ENCODE measurements around the gene SH3BP4.
A peak's percentile ranks its signal among the peaks of the same experiment; 100 is the strongest.

SH3BP4 gene

GRCh38 chr2:235002198-235003095, 50.6 kb downstream of the SH3BP4 start:
- no peak overlapping the region for H3K9ac ChIP-seq
- no peaks in the 10 kb centered on the region for H4K20me1 ChIP-seq
- peaks cover 3% of the 10 kb centered on the region for H3K4me1 ChIP-seq

GRCh38 chr2:235003096-235003775, 51.4 kb downstream of the SH3BP4 start:
- Histone ChIP-seq H3K4me1 (peaks cover 11% of the 10 kb centered on the region), H3K27me3 (no peaks in the 10 kb centered on the region), H3K27ac (no peak overlapping the region), H3K36me3 (no peaks in the 10 kb centered on the region), H3K4me3 (no peak overlapping the region), H3K9ac (no peak overlapping the region), H4K20me1 (no peaks in the 10 kb centered on the region), H3K9me3 (no peaks in the 10 kb centered on the region), H3K4me2 (no peak overlapping the region)
- TF ChIP-seq Cebpa-rat (IDR thresholded peaks at IDR 0.05) = no peak

More at GRCh38 chr2:235002198-235003095, 50.6 kb downstream of the SH3BP4 start:
- Histone ChIP-seq H3K27me3 (no peaks in the 10 kb centered on the region), H3K9me3 (no peaks in the 10 kb centered on the region), H3K4me2 (no peak overlapping the region), H3K27ac (no peak overlapping the region), H3K4me3 (no peak overlapping the region), H3K36me3 (no peaks in the 10 kb centered on the region)
- TF ChIP-seq Cebpa-rat (IDR thresholded peaks at IDR 0.05) = peak; percentile 80

GRCh38 chr2:235004329-235004903, 52.6 kb downstream of the SH3BP4 start:
- no peak for TF ChIP-seq Cebpa-rat (IDR thresholded peaks at IDR 0.05)
- Histone ChIP-seq H3K9me3 (no peaks in the 10 kb centered on the region), H4K20me1 (no peaks in the 10 kb centered on the region), H3K9ac (no peak overlapping the region), H3K27ac (no peak overlapping the region), H3K4me2 (no peak overlapping the region), H3K4me1 (peaks cover 17% of the 10 kb centered on the region), H3K36me3 (no peaks in the 10 kb centered on the region), H3K4me3 (no peak overlapping the region), H3K27me3 (no peaks in the 10 kb centered on the region)

GRCh38 chr2:235005023-235005422, 53.2 kb downstream of the SH3BP4 start:
- H3K9me3 ChIP-seq = no peaks in the 10 kb centered on the region
- H3K4me3 ChIP-seq = no peak overlapping the region
- no peaks in the 10 kb centered on the region for H4K20me1 ChIP-seq
- no peak overlapping the region for H3K27ac ChIP-seq
- H3K4me2 ChIP-seq = no peak overlapping the region
- H3K4me1 ChIP-seq = peaks cover 17% of the 10 kb centered on the region
- H3K27me3 ChIP-seq = no peaks in the 10 kb centered on the region
- no peaks in the 10 kb centered on the region for H3K36me3 ChIP-seq
- H3K9ac ChIP-seq = no peak overlapping the region
- TF ChIP-seq Cebpa-rat (IDR thresholded peaks at IDR 0.05) = no peak

- Histone ChIP-seq H3K27ac (no peak overlapping the region), H3K4me2 (no peak overlapping the region), H3K4me3 (no peak overlapping the region), H4K20me1 (no peaks in the 10 kb centered on the region), H3K27me3 (no peaks in the 10 kb centered on the region), H3K9me3 (no peaks in the 10 kb centered on the region), H3K9ac (no peak overlapping the region), H3K4me1 (peaks cover 17% of the 10 kb centered on the region), H3K36me3 (no peaks in the 10 kb centered on the region)
- no peak for TF ChIP-seq Cebpa-rat (IDR thresholded peaks at IDR 0.05)
Measured at GRCh38 chr2:235005603-235006259, 53.9 kb downstream of the SH3BP4 start.

- no peak overlapping the region for H3K9ac ChIP-seq
- no peak overlapping the region for H3K4me2 ChIP-seq
- peaks cover 17% of the 10 kb centered on the region for H3K4me1 ChIP-seq
Measured at GRCh38 chr2:235006461-235006860, 54.6 kb downstream of the SH3BP4 start.

GRCh38 chr2:235006986-235007385, 55.2 kb downstream of the SH3BP4 start:
- Histone ChIP-seq H4K20me1 (no peaks in the 10 kb centered on the region), H3K4me2 (no peak overlapping the region), H3K27ac (no peak overlapping the region), H3K36me3 (no peaks in the 10 kb centered on the region), H3K27me3 (no peaks in the 10 kb centered on the region), H3K9ac (no peak overlapping the region), H3K9me3 (no peaks in the 10 kb centered on the region), H3K4me3 (no peak overlapping the region), H3K4me1 (peaks cover 17% of the 10 kb centered on the region)
- TF ChIP-seq Cebpa-rat (IDR thresholded peaks at IDR 0.05) = no peak

More at GRCh38 chr2:235006461-235006860, 54.6 kb downstream of the SH3BP4 start:
- Histone ChIP-seq H4K20me1 (no peaks in the 10 kb centered on the region), H3K4me3 (no peak overlapping the region), H3K27me3 (no peaks in the 10 kb centered on the region), H3K36me3 (no peaks in the 10 kb centered on the region), H3K9me3 (no peaks in the 10 kb centered on the region), H3K27ac (no peak overlapping the region)
- TF ChIP-seq Cebpa-rat (IDR thresholded peaks at IDR 0.05) = no peak

GRCh38 chr2:235007664-235008457, 56.0 kb downstream of the SH3BP4 start:
- Histone ChIP-seq H3K36me3 (no peaks in the 10 kb centered on the region), H4K20me1 (no peaks in the 10 kb centered on the region), H3K4me2 (peak overlapping the region; percentile 57), H3K9ac (no peak overlapping the region; the same call in 1 of the 2 replicates), H3K27me3 (no peaks in the 10 kb centered on the region), H3K9me3 (no peaks in the 10 kb centered on the region), H3K4me3 (no peak overlapping the region), H3K4me1 (peaks cover 17% of the 10 kb centered on the region), H3K27ac (peak overlapping the region; percentile 22; the same call in 1 of the 2 replicates)
- TF ChIP-seq Cebpa-rat (IDR thresholded peaks at IDR 0.05) = no peak

GRCh38 chr2:235008584-235009044, 56.8 kb downstream of the SH3BP4 start:
- Histone ChIP-seq H3K4me2 (peak overlapping the region; percentile 57), H3K9me3 (no peaks in the 10 kb centered on the region), H3K27me3 (no peaks in the 10 kb centered on the region), H4K20me1 (no peaks in the 10 kb centered on the region), H3K4me1 (peaks cover 17% of the 10 kb centered on the region), H3K9ac (no peak overlapping the region), H3K36me3 (no peaks in the 10 kb centered on the region), H3K27ac (no peak overlapping the region), H3K4me3 (no peak overlapping the region)
- no peak for TF ChIP-seq Cebpa-rat (IDR thresholded peaks at IDR 0.05)

Data from BLaER1 (cell line).